GM18517 (cell line): ENCODE results near the gene CCDC92B.
"Not testable (repeated sequence)": the region's sequence is repeated elsewhere in the genome, so short reads cannot be mapped to it uniquely, and the experiment has no call there.

Experiments
- ATAC-seq: cut with Tn5 transposase; IDR thresholded peaks from one replicate; pipeline ENCODE4 v1.9.1; 2021; ENCODE audit warnings: mild to moderate bottlenecking, moderate library complexity; ENCODE audit not compliant: unreplicated experiment

The CCDC92B gene

DNA sequence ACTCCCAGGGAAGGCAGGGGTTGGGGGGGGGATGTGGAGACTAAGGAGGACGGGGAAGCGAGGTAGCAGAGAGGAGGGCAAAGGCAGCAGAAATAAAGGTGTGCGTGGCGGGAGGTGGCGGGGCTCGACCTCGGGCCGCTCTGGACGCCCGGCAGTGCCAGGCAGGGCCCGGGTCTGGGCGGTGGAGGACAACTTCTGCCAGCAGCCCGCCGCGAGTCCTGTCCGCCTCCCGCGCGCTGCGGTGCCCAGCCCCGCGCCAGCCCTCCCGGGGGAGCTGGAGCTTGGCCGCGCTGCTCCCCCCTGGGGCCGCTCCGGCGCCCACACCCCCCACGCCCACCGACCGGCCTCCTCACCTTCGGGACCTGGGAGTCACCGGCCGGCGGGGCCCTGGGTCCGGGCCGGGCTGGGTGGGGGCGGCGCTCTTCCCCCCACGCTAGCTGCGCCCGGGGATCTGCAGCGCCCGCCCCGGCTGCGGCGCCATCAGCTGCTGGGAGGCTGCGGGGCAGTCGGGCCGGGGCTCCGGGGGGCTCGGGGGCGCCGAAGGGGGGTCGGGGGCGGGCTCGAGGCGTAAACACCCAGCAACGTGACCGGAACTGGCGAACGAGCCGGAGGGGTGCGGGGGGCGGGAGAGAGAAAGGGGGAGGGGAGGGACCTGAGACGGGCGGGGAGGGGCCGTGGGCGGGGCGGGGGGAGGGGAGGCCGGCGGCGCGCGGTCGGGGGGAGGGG is at the start of gene CCDC92B:
Gene CCDC92B (minus strand): TSS at position 595 of the 726 bp plus-strand sequence. CDS start 14,507 bp downstream, outside the sequence.
- no peak for ATAC-seq

DNA sequence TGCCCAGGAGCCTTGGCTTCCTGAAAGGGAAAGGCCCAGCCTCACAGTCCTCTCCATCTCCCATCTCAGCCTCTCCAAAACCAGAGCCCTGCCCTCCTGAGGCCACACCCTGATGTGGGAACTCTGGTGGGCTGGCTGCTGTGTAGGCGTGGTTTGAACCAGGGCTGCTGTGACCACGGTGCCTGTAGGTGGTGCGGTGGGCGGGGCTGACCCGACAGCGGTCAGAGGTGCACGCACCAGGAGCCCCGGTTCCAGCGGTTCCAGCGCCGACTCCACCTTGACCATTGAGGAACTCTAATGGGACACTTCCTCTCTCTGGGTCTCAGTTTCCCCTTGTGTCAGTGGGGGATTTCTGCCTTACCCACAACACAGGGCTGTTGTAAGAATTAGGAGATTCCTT is 49.2 kb upstream of the CCDC92B start:
- ATAC-seq: no peak

DNA sequence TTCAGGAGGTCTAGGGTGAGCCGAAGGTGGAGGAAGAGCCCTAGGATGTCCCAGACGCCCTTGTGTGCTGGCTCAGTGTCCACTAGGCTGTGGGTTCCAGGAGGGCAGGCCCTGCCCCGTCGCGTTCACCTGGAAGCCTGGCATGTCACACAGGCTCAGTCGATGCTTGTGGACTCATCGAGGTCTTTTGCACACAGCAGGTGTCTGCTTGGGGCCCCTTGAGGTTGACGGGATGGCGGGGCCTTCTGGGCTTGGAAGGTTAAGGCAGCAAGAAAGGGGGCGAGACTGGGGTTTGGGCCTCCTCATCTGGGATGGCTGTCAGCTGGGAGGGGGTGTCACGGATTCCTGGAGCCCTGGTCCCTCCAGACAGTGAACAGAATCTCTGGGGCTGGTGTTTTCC is 48.7 kb upstream of the CCDC92B start:
- ATAC-seq: no peak

DNA sequence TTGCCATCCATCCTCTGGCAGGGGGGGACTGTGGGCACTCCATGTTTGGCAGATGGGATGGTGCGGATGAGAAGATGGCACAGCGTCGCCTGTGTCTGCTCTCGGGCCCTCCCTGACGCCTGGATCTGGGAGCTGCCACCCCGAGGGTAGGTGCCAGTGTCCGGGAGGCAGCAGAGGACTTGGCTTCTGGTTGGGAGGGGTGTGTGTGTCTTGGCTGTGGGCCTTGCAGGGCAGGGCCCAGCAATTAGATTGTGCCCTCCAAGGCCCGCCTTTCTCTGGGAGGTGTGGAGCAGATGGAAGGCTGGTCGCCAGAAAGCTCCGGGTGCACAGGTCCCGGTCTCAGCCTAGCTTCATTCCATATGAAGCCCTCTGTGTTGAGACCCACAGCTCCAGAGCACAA is 48.2 kb upstream of the CCDC92B start:
- ATAC-seq: no peak

DNA sequence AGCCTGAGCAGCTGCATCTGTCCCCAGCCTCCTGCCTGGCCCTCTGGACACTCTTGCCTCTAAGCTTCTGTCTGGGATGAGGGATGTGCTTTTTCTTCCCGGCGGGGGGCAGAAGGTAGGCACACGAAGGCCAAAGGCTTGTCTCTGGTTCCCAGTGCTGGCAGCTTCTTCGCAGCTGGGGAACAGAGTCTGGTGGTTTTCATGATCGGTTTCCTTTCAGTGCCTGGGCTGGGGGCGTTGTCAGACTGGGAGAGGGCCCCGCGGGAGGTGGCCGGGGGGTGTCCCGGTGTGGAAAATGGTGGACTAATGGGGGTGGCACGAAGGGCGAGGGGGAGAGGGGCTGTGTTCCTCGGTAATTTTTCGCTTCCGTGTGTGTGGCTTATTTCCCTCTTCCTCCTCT is 47.8 kb upstream of the CCDC92B start:
- no peak for ATAC-seq

DNA sequence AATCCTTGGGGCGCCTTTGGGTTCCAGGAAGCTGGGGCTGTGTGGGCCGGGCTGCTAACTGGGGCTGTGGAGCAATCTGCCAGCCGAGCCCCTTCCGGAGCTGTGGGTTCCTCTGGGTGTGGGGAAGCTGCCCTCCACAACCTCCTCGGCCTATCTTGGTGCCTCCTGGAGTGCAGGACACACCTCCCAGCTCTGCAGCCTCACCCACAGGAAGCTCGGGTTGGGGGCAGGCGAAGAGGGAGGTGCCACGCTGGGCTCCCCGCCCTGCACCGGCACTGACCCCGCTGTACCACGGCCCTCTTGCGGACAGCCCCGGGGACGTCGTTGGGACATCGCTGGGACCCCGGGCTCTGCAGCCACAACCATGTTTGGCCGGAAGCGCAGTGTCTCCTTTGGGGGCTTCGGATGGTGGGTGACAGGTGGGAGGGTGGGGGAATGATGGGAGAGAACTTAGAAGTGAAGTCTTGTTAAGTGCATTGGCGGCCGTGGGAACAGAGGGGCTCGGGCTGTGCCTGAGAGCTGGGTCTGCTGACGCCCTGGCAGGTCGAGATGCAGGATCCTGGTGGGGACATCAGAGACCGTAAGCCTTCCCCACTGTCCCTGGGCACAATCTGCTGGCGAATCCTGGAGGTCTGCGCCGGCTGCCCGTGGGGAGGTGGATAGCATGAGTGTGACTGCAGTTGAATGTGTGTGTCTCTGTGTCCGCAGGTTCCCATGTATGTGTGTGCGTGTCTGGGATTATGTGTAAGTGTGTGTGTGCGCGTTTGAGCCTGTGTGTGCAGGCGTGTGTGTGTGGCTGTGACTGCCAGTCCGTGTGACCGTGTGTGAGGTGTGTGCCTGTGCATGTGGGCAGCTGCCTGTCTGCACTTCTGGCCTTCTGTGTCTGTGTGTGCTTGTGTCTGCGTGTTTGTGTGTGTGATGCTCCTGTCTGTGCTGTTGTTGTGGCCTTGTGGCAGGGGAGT is 47.0 kb upstream of the CCDC92B start, which contains the start of gene RAP1GAP2:
Gene RAP1GAP2 (plus strand): TSS at position 275 of the 962 bp plus-strand sequence. CDS start 90 bp downstream, at position 365.
- ATAC-seq: no peak

DNA sequence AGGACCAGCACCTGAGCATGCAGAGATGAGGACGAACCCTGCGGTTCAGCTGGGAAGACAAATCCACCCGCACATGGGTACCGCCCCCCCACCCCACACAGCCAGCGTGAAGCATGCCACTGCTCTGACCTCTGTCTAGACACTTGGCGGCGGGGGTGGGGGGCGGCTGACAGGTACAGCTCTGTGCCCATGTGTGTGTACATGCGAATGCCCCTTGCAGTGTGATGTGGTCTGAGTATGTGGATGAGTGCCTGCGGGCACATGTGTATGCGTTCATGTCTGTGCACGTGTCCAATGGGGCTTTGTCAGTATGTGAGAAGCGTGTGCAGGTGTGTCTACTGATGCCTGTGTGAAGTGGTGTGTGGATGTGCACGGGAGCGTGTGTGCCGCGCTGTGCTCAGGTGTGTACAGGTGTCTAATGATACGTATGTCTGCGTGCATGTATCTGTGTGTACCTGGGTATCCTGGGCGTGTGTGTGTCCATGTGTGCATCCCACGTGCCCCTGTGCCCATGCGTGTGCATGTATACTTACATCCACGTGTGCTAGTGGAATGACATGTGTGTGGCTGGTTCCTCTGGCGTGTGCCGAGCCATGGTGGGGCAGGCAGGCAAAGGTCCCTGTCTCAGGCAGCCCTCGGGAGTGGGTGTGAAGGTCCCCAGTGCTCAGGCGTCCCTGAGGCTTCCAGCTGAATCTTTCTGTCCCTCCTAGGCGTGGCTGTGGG is 46.1 kb upstream of the CCDC92B start:
- ATAC-seq: no peak

DNA sequence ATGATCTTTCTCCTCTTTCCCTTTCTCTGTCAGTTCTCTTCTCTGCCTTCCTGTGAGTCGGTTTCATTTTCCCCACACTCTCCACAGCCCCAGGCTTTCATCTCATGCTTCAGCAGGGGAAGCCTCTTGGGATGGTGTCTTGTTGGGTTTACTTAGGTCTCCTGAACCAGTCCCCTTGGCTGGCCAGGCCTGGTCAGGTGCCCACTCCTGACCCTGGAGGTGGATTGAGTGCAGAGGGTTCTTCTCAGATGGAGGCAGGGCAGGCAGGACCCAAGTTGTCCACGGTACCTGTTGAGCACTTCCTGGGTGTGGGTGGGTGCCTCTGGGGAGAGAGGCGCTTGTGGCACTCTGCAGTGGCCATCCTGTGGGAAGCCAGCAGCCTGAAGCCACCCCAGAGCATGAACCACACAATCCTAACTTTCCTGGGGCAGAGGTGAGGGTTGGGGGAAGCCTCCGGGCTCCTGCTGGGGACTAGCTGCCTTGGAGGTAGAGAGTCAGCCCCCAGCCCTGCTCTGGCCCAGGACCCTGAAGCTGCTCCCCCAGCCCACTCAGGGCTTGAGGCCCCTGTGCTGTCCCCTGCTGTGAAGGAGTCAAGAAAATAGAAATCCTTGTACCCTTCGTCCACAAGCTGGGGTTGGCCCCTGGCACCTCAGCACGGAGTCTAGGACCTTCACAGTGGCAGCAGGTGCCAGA is 44.8 kb upstream of the CCDC92B start:
- ATAC-seq: no peak

DNA sequence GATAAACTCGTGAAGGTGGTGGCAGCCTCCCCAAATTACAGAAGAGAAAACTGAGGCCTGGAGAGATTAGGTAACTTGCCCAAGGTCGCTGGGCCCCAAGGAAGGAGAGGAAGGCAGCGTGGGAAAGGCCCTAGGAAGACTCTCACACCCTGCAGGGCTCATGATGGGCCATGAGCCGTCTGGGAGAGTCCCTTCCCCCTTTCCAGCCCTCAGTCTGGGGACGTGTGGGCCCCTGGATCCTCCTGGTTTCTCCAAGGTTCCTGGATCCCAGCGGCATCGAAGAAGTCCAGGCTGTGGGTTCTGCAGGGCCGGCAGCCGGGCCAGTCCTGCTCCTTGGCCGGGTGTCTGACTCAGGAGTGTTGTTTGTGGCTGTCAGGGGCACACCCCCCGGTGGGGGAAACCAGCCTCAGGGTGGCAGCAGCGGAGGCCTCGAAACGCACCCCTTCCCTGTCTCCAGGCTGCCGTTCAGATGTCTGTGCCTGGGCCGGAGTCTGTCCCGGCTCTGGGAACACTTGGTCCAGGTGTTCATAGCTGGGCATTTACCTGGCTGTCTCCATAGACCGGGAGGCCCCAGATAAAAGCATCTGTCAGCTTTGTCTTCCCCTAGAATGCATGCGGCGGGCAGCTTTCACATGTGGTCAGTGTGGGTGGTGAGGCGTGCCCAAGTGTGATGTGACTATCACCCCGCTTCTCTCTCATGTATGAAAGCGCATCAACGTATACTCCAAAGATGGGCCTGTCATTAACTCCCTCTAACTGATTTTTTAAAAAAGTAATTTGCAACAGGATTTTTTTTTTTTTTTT is 43.1 kb upstream of the CCDC92B start:
- ATAC-seq: no peak

DNA sequence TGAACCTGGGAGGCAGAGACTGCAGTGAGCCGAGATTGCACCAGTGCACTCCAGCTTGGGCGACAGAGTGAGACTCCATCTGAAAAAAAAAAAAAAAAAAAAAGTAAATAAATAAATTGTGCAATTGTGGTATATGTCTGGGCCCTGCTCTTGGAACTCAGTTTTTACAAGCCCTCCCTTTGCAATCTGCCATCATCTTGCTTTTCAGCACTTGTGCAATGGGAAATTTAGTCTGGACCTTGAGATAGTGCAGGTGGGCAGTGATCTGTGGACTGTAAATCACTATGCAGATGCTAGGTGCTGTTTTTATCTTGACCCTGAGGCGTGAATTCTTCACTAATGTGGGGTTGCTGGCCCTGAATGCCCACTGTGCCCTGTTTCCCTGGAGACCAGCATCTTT is 40.2 kb upstream of the CCDC92B start:
- no peak for ATAC-seq

DNA sequence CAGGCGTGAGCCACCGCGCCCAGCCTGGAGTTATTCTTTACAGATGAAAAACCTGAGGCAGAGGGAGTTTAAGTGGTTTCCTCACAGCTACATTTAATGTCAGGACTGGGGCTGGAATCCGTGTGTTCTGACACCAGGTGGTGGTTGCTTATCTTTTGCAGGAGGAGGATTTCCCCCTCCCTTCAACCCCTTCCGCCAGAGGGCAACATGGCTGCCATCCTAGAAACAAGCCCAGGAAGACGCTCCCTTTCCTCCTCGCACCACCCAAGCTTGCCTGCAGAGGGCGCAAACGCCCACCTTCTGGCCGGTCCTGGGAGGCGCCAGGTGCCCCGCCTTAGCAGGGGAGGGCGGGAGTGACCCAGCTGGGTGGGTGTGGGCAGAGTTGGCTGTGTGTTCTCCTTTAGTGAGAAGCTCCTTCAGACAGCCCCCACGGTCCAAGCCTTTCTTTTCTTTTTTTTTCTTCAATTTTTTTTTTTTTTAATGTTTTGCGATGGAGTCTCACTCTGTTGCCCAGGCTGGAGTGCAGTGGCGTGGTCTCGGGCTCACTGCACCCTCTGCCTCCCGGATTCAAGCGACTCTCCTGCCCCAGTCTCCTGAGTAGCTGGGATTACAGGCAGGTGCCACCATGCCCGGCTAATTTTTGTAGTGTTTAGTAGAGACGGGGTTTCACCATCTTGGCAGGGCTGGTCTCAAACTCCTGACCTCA is 36.9 kb upstream of the CCDC92B start:
- no peak for ATAC-seq

DNA sequence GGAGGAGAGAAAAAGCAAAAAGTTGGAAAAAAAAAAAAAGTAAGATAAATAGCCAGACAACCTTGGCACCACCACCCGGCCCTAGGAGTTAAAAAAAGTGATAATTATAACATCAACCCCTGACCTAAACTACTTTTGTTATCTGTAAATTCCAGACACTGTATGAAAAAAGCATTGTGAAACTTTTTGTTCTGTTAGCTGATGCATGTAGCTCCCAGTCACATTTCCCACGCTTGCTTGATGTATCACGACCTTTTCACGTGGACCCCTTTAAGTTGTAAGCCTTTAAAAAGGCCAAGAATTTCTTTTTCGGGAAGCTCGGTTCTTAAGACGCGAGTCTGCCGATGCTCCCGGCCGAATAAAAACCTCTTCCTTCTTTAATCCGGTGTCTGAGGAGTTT is 35.9 kb upstream of the CCDC92B start:
- not testable (repeated sequence) for ATAC-seq

DNA sequence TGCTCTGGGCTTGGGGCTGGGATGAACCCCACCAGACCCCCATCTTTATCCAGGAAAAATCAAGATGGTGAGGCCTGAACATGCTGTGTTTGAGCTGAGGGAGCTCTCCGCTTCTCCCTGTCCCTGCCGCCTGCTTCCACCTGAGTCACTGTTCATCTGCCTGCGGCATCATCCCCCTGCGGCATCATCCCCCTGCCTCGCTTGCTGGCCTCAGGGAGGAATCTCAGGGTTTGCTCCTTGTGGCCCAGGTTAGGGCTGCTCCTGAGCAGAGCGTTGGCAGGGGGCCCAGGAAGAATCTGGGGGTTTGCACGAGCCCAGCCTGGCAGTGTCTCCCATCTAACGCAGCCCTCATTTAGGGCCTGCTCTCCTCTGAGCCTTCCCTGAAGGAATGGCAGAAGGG is 35.4 kb upstream of the CCDC92B start:
- no peak for ATAC-seq

DNA sequence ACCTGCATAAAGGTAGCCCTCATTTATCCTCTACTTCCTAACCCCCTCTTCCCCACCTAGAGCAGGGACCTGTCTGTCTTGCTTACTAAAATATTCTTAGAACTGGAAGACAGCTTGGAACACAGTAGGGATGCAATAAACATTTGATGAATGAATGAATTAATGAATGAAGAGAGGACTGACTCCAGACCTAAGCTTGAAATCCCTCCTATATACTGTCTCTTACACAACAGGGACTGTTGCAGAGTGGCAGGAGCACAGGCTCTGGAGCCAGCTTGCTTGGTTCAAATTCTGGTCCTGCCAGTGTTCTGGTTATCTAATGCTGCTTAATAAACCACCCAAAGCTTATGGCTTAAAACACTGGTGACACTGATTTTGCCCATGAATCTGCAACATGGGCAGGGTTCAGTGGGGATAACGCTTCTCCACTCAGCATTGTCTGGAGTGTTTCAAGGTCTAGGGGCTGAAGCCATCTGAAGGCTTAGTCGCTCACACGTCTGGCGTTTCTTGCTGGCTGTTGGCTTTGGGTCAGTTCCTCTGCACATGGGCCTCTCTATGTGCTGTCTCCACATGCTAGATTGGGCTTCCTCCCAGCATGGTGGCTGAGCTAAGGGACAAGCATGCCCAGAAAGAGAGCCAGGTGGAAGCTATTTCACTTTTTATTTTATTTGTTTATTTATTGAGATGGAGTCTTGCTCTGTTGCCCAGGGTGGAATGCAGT is 34.0 kb upstream of the CCDC92B start:
- no peak for ATAC-seq

DNA sequence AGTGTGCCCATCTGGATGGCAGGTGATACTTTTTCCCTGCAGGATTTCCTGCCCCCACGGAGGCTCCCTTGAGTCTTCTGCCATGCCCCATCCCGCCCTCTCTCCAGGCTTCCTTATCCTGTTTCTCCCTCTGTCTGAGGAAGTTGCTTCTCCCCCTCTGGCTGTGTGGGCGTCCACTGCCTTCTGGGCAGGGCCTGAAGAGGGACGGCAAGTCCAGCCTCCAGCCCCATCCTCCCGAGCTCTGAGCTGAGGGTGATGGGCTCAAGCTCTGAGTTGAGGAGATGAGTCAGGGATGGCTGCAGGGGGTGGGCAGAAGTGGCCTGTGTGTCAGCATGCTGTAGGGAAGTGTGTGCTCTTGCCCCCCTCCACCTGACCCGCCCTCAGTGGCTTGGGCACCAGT is 32.6 kb upstream of the CCDC92B start:
- ATAC-seq: no peak

DNA sequence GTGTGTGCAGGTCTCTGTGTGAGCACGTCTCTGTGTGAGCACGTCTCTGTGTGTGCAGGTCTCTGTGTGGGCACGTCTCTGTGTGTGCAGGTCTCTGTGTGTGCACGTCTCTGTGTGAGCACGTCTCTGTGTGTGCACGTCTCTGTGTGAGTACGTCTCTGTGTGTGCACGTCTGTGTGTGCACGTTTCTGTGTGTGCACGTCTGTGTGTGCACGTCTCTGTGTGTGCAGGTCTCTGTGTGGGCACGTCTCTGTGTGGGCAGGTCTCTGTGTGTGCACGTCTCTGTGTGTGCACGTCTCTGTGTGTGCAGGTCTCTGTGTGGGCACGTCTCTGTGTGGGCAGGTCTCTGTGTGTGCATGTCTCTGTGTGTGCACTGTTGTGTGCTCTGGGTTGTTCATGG is 32.1 kb upstream of the CCDC92B start:
- not testable (repeated sequence) for ATAC-seq

DNA sequence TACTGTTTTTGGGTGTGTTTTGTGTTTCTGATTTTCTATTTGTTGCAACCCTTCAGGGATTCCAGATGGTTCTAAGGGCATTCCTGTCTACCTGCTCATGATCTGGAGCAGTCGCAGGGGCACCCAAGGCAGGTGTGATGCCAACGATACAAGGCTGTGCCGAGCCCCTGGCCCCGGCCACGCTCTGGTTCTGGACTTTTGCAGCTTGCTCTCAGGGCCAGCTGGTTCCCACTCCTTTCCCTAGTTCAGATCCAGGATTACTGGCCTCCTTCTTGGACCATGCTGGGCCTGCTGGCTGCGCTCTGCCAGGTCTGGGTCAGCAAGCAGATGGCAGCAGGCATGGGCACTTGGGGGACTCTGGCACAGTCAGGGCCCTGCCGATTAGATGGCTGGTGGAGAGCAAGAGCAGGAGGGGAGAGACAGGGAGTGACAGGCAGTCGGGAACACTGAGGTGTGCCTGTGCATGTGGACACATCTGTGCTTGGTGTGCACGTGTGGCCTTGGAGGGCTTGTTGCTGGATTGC is 31.5 kb upstream of the CCDC92B start:
- ATAC-seq: no peak

DNA sequence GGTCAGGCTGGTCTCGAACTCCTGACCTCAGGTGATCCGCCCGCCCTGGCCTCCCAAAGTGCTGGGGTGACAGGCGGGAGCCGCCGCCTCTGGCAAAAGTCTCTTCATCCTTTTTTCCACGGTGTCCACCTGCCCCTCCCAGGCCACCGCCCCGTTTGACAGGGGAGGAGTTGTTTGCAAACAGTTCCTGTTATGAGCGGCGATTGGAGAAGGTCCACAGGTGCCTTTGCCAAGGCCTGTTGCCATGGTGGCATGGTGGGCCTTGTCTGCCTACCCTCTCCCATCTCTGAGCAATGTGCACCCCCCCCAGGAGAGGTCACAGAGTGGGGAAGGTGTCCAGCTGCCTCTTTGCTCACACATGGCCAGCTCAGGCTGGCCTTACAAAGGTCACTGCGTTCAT is 30.8 kb upstream of the CCDC92B start:
- ATAC-seq: no peak
